Cardiac muscle cell (in vitro differentiated cells and primary cell): ENCODE results near the gene POU3F2. TPM values are rescaled to one million over a fixed set of nuclear protein-coding genes. Genes with fewer than 3 reads are reported as not detected.

Experiments
- DNase-seq, 2 donors: peaks; one replicate each; pipeline versions ENCODE4 v3.0.0 to v3.0.0-alpha.2; 2010 to 2017; ENCODE audit warnings: low read depth in 1 of 2, low spot score in 1 of 2
- H3K27ac ChIP-seq: fragments of 200-600 bp; sonication (generic); 2 replicates; pipeline ENCODE4 v1.5.1; 2016
- H3K27me3 ChIP-seq: fragments of 200-600 bp; sonication (generic); 2 replicates; pipeline ENCODE4 v1.6.0; 2016; ENCODE audit warnings: control low read depth
- H3K36me3 ChIP-seq: fragments of 200-600 bp; sonication (generic); 2 replicates; pipeline ENCODE4 v1.5.1; 2016; ENCODE audit warnings: control low read depth
- H3K4me1 ChIP-seq: fragments of 200-600 bp; sonication (generic); 2 replicates; pipeline ENCODE4 v1.8.1; 2017; ENCODE audit warnings: low read depth, mild to moderate bottlenecking, mixed run types
- H3K4me3 ChIP-seq: fragments of 200-600 bp; sonication (generic); 2 replicates; pipeline ENCODE4 v1.5.1; 2016; ENCODE audit warnings: mild to moderate bottlenecking
- H3K9me3 ChIP-seq: fragments of 200-600 bp; sonication (generic); 2 replicates; pipeline ENCODE4 v1.5.1; 2017; ENCODE audit warnings: low read depth, mild to moderate bottlenecking, control low read depth
- polyA plus RNA-seq: library from polyadenylated mRNA; unstranded; fragments of >200 nt; fragmentation: Nextera tagmentation; extraction: Ambion mirVana; gene quantifications from 2 replicates; pipeline ENCODE4 v1.2.1, GENCODE V29; 2016
- total RNA-seq: library from RNA; depleted of rRNA; stranded (reverse); fragments of >200 nt; gene quantifications from 2 replicates; pipeline ENCODE4 v1.2.3, GENCODE V29; 2016
- TF ChIP-seq, protein P1 (sequence below): IDR thresholded peaks from 2 replicates; pipeline ENCODE4 v1.5.1; 2012; ENCODE audit warnings: low read depth, mild to moderate bottlenecking, low read length

Gene POU3F2
- total and polyA plus RNA-seq, 2 experiments from 2014 or later, result 0.12 to 0.48 TPM

GRCh38 chr6:98877250-98877649 is 42.9 kb downstream of the POU3F2 start:
- no peak overlapping the region for H3K4me3 ChIP-seq
- no peaks in the 10 kb centered on the region for H3K27me3 ChIP-seq
- no peak overlapping the region for H3K27ac ChIP-seq
- DNase-seq, result peak in 1 of 2 donors; percentile 33
- H3K36me3 ChIP-seq, result peaks cover 3% of the 10 kb centered on the region
- H3K9me3 ChIP-seq, result no peaks in the 10 kb centered on the region
- H3K4me1 ChIP-seq, result no peaks in the 10 kb centered on the region
- TF ChIP-seq, protein P1, sequence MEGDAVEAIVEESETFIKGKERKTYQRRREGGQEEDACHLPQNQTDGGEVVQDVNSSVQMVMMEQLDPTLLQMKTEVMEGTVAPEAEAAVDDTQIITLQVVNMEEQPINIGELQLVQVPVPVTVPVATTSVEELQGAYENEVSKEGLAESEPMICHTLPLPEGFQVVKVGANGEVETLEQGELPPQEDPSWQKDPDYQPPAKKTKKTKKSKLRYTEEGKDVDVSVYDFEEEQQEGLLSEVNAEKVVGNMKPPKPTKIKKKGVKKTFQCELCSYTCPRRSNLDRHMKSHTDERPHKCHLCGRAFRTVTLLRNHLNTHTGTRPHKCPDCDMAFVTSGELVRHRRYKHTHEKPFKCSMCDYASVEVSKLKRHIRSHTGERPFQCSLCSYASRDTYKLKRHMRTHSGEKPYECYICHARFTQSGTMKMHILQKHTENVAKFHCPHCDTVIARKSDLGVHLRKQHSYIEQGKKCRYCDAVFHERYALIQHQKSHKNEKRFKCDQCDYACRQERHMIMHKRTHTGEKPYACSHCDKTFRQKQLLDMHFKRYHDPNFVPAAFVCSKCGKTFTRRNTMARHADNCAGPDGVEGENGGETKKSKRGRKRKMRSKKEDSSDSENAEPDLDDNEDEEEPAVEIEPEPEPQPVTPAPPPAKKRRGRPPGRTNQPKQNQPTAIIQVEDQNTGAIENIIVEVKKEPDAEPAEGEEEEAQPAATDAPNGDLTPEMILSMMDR, result no peak

DNA sequence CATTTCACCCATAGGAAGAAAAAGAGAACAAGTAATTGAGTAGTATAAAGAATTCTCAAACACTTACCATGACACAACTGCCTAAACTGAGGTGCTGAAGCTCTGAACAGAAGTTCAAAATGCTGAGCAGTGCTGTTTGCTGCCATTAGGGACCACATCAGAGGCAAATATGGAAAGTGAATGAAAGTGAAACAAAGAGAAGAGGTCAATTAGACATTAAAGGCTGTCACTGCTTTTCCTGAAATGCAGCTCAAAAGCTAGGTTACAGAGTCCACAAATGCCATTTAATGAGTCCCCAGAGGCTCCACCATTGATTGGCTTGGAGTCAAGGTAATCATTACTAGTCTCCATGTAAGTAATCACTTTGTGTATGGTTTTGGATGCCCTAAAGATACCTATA is 46.1 kb downstream of the POU3F2 start:
- no peak for DNase-seq
- no peaks in the 10 kb centered on the region for H3K27me3 ChIP-seq

DNA sequence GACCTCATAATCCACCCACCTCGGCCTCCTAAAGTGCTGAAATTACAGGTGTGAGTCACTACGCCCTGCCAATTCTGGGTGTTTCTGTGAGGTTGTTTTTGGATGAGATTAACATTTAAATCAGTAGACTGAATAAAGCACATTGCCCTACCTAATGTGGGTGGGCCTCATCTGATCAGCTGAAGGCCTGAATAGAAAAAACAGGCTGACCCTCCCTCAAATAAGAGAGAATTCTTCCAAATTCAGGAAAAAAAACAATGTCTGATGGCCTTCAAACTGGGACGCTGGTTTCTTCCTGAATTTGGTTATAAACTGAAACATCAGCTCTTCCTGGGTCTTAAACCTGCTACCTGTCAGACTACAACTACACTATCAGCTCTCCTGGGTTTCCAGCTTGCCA is 51.0 kb downstream of the POU3F2 start:
- no peak overlapping the region for H3K27ac ChIP-seq
- no peaks in the 10 kb centered on the region for H3K9me3 ChIP-seq
- no peaks in the 10 kb centered on the region for H3K36me3 ChIP-seq
- no peak overlapping the region for H3K4me3 ChIP-seq
- no peak for DNase-seq
- H3K4me1 ChIP-seq, result no peaks in the 10 kb centered on the region
- TF ChIP-seq, protein P1, result no peak
- H3K27me3 ChIP-seq, result no peaks in the 10 kb centered on the region

More for the DNA sequence above, 46.1 kb downstream of the POU3F2 start:
- no peaks in the 10 kb centered on the region for H3K4me1 ChIP-seq
- no peak overlapping the region for H3K4me3 ChIP-seq
- H3K27ac ChIP-seq, result no peak overlapping the region
- no peaks in the 10 kb centered on the region for H3K36me3 ChIP-seq
- no peaks in the 10 kb centered on the region for H3K9me3 ChIP-seq
- TF ChIP-seq, protein P1, result no peak

GRCh38 chr6:98887650-98888049 is 53.3 kb downstream of the POU3F2 start:
- no peaks in the 10 kb centered on the region for H3K27me3 ChIP-seq
- H3K9me3 ChIP-seq, result no peaks in the 10 kb centered on the region
- no peak overlapping the region for H3K27ac ChIP-seq
- H3K4me3 ChIP-seq, result no peak overlapping the region
- no peak for DNase-seq
- peaks cover 4% of the 10 kb centered on the region for H3K4me1 ChIP-seq
- no peaks in the 10 kb centered on the region for H3K36me3 ChIP-seq
- TF ChIP-seq, protein P1, result no peak

Other genes starting within 250 kb of the POU3F2 start
- 9.2 and 12.7 TPM in 2 replicates for gene FBXL4, start 113.4 kb downstream of the POU3F2 start, total RNA-seq
- 7.2 and 11.4 TPM in 2 replicates for gene FBXL4, start 113.4 kb downstream of the POU3F2 start, polyA plus RNA-seq